PFSK-1 (cell line): ENCODE results near the gene ATXN1.

Experiments
- FOXP2 ChIP-seq: optimal IDR thresholded peaks from 2 replicates; pipeline ENCODE3; 2011; ENCODE audit warnings: borderline replicate concordance, control low read depth, inconsistent platforms; ENCODE audit not compliant: insufficient read depth; ENCODE audit errors: extremely low read length, extremely low read depth
- POLR2AphosphoS5 ChIP-seq: IDR thresholded peaks from 2 replicates; pipeline ENCODE4 v1.6.1; 2012; ENCODE audit warnings: low read depth, mild to moderate bottlenecking, control low read depth, low read length, moderate library complexity
- SIN3A ChIP-seq: IDR thresholded peaks from 2 replicates; pipeline ENCODE4 v1.6.1; 2012; ENCODE audit warnings: mild to moderate bottlenecking, low read length, moderate library complexity, borderline replicate concordance; ENCODE audit not compliant: insufficient read depth
- TAF1 ChIP-seq: IDR thresholded peaks from 2 replicates; pipeline ENCODE4 v1.6.1; 2012; ENCODE audit warnings: low read length, control low read depth, borderline replicate concordance; ENCODE audit not compliant: insufficient read depth
- TF ChIP-seq, protein P1 (sequence below), 2 experiments: IDR thresholded peaks; 2 replicates each; pipeline versions ENCODE4 v1.6.1 to v1.8.0; 2011 to 2012; ENCODE audit warnings: low read depth in 2 of 2, low read length in 2 of 2, control low read depth in 1 of 2, inconsistent platforms in 1 of 2, mild to moderate bottlenecking in 1 of 2, moderate library complexity in 1 of 2; ENCODE audit not compliant: insufficient read depth in 1 of 2

DNA sequence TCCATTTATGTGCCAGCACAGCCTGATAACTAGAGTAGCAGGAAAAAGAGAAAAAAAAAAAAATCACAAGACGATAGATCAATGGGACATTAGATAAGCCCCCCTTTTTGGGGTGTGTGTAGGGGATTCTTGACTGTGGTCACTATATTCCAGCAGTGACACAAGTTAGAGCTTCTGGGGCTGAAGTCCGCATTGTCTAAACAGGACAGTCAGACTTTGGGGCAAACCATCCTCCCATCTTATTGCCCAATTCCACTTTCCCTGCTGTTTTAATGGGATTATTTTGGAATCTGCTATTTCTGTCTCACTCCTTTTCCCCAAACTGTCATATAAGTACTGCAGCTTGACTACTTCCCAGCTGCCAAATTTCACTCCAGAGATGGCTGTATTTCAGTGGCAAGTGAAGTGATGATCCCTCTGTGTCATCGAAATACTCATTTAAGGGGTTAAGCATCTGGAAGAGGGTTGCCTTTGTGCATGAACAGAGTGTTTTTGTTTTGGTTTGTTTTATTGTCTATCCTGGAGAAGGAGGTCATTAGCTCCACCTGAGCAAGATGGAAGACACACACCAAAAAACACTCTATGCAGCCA is 182.5 kb downstream of the ATXN1 start:
- TF ChIP-seq POLR2AphosphoS5 = no peak
- TF ChIP-seq SIN3A = no peak
- TF ChIP-seq TAF1 = no peak
- TF ChIP-seq, protein P1, sequence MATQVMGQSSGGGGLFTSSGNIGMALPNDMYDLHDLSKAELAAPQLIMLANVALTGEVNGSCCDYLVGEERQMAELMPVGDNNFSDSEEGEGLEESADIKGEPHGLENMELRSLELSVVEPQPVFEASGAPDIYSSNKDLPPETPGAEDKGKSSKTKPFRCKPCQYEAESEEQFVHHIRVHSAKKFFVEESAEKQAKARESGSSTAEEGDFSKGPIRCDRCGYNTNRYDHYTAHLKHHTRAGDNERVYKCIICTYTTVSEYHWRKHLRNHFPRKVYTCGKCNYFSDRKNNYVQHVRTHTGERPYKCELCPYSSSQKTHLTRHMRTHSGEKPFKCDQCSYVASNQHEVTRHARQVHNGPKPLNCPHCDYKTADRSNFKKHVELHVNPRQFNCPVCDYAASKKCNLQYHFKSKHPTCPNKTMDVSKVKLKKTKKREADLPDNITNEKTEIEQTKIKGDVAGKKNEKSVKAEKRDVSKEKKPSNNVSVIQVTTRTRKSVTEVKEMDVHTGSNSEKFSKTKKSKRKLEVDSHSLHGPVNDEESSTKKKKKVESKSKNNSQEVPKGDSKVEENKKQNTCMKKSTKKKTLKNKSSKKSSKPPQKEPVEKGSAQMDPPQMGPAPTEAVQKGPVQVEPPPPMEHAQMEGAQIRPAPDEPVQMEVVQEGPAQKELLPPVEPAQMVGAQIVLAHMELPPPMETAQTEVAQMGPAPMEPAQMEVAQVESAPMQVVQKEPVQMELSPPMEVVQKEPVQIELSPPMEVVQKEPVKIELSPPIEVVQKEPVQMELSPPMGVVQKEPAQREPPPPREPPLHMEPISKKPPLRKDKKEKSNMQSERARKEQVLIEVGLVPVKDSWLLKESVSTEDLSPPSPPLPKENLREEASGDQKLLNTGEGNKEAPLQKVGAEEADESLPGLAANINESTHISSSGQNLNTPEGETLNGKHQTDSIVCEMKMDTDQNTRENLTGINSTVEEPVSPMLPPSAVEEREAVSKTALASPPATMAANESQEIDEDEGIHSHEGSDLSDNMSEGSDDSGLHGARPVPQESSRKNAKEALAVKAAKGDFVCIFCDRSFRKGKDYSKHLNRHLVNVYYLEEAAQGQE (IDR thresholded peaks at IDR 0.05; ENCODE audit: insufficient read depth in 1 of 2, low read depth in 2 of 2, low read length in 2 of 2) = no peak
- no peak for TF ChIP-seq FOXP2
